DOHH2 (cell line): ENCODE data around the gene CERS6.

ENCODE experiments used
- CTCF ChIP-seq: fragments of 200-600 bp; sonication (generic); IDR thresholded peaks from one replicate; pipeline ENCODE4 v1.5.1; 2014; ENCODE audit warnings: antibody characterized with exemption, mild to moderate bottlenecking, low read depth, low read length; ENCODE audit not compliant: poor library complexity, severe bottlenecking
- EZH2phosphoT487 ChIP-seq: fragments of 200-600 bp; sonication (generic); IDR thresholded peaks from 2 replicates; pipeline ENCODE4 v1.6.1; 2017; ENCODE audit warnings: borderline replicate concordance, mild to moderate bottlenecking, antibody characterized with exemption, low read length, moderate library complexity, mixed read lengths

- TF ChIP-seq CTCF (no peak), EZH2phosphoT487 (no peak)
Measured at GRCh38 chr2:168449419-168449818, 6.7 kb upstream of the CERS6 start.
